ENCODE measurements around the gene ASB18.

The ASB18 gene

DNA sequence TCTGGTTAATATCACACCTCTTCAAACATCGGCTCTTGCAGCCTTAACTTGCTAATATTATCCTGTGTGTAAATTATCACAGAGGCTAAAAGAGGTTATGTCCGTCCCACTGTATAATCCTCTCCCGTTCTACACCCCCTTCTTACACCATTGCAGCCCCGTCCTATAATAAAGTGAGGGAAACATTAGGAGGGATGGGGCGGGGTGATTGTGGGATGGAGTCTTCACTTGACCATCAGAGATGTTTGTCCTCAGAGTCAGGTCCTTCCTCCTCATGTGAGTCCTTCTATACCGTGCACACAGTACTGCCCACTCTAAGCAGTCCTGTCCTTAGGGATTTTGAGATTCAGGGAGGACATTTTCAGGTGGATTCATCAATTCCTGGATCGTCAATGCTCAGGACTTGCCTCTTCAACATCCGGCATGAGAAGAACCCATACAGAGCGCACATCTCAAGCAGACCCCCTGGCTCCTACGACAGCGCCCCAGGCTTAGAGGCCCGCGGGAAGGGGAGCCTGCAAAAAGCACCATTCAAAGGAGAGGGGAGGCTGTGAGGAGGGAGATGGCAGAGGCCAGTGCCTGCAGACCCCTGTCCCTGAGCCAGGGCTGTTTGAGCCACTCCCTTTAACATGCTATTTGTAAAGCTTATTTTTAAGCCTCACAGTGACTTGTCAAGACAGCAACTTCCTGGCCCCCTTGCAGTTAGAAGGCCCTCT, 42.8 kb upstream of the ASB18 start:
- Mint-ChIP-seq H3K27ac (no peak overlapping the region), H3K27me3 (ENCODE audit: low read depth) (peaks cover 13% of the 10 kb centered on the region), H3K9me3 (peaks cover 2% of the 10 kb centered on the region), H3K4me1 (no peaks in the 10 kb centered on the region), H3K4me3 (no peak overlapping the region), H3K36me3 (ENCODE audit: low read depth) (no peaks in the 10 kb centered on the region)
- TF ChIP-seq, protein P1, sequence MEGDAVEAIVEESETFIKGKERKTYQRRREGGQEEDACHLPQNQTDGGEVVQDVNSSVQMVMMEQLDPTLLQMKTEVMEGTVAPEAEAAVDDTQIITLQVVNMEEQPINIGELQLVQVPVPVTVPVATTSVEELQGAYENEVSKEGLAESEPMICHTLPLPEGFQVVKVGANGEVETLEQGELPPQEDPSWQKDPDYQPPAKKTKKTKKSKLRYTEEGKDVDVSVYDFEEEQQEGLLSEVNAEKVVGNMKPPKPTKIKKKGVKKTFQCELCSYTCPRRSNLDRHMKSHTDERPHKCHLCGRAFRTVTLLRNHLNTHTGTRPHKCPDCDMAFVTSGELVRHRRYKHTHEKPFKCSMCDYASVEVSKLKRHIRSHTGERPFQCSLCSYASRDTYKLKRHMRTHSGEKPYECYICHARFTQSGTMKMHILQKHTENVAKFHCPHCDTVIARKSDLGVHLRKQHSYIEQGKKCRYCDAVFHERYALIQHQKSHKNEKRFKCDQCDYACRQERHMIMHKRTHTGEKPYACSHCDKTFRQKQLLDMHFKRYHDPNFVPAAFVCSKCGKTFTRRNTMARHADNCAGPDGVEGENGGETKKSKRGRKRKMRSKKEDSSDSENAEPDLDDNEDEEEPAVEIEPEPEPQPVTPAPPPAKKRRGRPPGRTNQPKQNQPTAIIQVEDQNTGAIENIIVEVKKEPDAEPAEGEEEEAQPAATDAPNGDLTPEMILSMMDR (IDR thresholded peaks at IDR 0.05; ENCODE audit: unreplicated experiment in 3 of 3) = no peak

DNA sequence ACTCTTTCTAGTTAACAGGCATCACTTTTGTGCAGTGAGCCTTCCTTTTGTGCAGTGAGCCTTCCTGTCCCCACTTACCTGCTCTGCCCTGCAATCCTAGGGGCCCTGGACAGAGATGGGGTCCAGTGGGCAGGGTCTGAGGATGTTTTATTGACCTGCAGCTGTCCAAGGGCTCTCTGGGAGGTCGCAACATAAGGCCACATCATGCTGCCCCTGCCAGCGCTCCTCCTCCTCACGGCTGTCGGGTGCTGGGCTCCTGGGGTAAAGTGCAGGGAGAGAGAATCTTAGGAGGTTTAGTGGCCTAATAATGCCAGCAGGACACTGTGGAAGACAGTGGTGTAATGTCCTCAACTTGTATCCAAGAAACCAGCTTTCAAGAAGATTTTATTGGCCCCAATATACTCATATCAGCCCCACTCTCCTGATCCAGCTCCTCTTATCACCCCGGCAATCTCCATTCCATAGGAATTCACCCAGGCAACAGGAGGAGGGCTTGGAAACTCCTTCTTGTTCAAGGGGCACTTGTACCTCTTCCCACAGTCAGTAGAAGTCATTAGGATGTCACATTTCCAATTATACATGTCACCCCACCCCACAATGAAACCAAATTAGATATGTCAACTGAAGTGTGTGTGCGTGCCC, 41.9 kb upstream of the ASB18 start:
- Mint-ChIP-seq H3K4me1 (no peaks in the 10 kb centered on the region), H3K27ac (no peak overlapping the region), H3K27me3 (ENCODE audit: low read depth) (peaks cover 13% of the 10 kb centered on the region), H3K9me3 (no peaks in the 10 kb centered on the region), H3K4me3 (no peak overlapping the region), H3K36me3 (ENCODE audit: low read depth) (no peaks in the 10 kb centered on the region)
- TF ChIP-seq, protein P1 (IDR thresholded peaks at IDR 0.05; ENCODE audit: unreplicated experiment in 3 of 3) = no peak

DNA sequence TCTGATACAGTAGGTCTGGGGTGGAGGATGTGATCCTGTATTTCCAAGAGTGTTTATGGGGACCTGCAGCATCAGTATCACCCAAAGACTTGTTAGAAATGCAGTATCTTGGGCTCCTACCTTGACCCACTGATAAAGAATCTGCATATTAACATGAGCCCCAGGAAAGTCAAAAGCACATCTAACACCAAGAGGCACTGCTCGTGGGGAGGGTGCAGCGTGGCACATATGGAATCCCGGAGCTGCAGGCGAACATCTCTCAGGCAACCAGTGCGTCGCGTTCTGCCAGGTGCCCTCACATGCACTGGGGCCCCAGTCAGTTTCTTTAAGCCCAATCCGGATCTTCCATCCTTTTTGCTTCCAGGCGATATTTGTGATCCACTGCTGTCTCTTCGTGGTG, 41.3 kb upstream of the ASB18 start:
- TF ChIP-seq, protein P1 (IDR thresholded peaks at IDR 0.05; ENCODE audit: unreplicated experiment in 3 of 3) = no peak
- no peak overlapping the region for H3K27ac Mint-ChIP-seq
- H3K27me3 Mint-ChIP-seq (ENCODE audit: low read depth) = peaks cover 14% of the 10 kb centered on the region
- H3K4me1 Mint-ChIP-seq = no peaks in the 10 kb centered on the region
- no peak overlapping the region for H3K4me3 Mint-ChIP-seq
- no peaks in the 10 kb centered on the region for H3K36me3 Mint-ChIP-seq (ENCODE audit: low read depth)
- H3K9me3 Mint-ChIP-seq = no peaks in the 10 kb centered on the region

DNA sequence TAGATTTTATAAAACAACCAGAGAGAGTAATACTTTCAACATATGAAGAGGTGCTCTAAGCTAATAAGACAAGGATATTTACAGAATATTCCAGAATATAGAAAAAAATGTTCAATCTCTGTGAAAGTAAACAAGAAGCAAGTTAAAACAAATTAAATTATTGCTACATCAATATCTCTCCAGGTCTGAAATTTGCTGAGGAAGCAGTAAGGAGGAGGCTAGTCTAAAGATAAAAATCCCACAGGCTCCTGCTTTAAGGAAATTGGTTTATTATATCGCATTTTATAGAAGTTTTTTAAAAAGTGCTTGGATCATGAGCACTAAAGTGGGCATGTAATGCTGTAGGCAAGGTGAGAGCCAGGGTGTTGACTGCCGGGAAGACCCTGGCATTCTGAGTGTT, 39.7 kb upstream of the ASB18 start:
- Mint-ChIP-seq H3K4me1 (no peaks in the 10 kb centered on the region), H3K36me3 (ENCODE audit: low read depth) (no peaks in the 10 kb centered on the region), H3K27ac (no peak overlapping the region), H3K4me3 (no peak overlapping the region), H3K9me3 (no peaks in the 10 kb centered on the region), H3K27me3 (ENCODE audit: low read depth) (peaks cover 20% of the 10 kb centered on the region)
- TF ChIP-seq, protein P1 (IDR thresholded peaks at IDR 0.05; ENCODE audit: unreplicated experiment in 3 of 3) = no peak

DNA sequence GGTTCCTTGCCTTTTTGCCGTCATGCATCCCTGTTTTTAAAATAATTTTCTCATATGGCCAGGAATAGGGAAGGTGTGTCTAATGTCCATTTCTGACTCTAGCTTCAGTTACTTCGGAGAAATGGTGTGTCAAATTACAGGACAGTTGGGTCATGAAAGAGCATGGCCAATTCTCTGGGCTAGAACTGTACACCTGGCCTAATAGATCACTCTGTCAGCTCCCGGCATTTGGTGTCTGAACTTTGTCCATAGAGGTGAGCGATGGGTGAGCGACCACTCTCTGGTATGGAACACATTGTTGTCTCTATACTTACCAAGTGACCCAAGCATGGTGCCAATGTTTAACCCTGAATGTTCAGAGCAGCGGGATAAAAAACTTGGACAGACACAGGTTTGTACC, 38.3 kb upstream of the ASB18 start:
- Mint-ChIP-seq H3K4me1 (no peaks in the 10 kb centered on the region), H3K4me3 (no peak overlapping the region), H3K36me3 (ENCODE audit: low read depth) (no peaks in the 10 kb centered on the region), H3K27me3 (ENCODE audit: low read depth) (peaks cover 16% of the 10 kb centered on the region), H3K27ac (peak overlapping the region in 1 of 3 experiments; percentile 2), H3K9me3 (no peaks in the 10 kb centered on the region)
- TF ChIP-seq, protein P1 (IDR thresholded peaks at IDR 0.05; ENCODE audit: unreplicated experiment in 3 of 3) = no peak

Data from nephron (organoid).